ENCODE data around the gene KIAA1755.

Gene KIAA1755

DNA sequence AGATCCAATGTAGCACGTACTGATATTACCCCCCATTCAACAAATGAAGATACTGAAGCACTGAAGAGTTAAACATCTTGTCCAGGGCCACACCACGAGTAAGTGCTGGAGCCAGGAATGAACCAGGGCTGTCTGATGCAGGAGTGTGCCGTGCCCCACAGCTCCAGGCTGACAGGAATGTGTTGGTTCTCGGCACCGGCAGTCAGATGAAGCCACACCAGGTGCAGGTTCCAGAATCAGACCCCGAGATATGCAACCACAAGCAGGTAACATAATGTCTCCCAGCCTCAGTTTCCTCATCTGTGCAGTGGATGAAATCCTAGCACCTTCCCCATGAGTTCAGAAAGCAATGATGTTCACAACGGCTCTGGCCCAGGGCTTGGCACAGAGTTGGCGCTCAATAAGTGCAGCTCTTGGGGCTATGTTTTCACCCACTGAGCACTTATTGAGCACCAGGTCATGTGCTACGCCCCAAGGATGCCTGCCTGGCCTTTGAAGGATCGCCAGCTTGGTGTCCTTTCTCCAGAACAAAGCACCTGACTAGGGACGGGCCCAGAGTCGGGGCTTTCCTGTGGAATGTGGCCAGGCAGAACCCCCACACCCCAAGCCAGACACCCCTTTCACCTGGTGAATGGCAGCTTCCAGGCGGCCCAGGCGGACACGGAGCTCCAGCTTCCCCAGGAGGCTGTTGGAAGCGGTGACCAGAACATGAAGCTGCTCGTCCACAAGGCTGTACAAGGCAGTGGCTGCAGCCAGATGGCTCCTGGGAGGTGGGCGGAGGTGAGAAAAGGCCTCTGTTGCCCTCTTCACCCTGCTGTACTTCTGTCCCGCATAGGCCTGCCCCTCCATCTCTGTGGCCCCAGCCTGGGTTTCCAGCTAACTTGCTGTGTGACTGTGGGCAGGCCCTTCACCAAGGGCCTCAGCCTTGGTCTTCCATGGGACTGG, 41.3 kb downstream of the KIAA1755 start:
- DNase-seq (ENCODE audit: low read depth), result no peak

DNA sequence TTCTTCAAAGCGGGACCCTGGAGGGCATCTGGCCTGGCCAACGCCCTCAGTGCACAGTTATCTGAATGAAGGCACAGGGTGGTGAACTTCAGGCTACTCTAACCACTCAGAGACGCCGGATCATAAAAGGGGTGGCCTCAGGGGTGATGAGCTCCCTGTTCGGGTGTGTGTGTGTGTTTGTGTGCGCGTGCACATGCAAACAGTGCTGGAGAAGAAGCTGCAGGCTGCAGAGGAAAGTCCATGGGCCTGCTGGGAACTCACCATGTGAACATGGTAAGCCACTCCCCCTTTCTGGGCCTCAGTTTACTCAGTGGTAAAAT, 42.0 kb downstream of the KIAA1755 start:
- no peak for DNase-seq (ENCODE audit: low read depth)

DNA sequence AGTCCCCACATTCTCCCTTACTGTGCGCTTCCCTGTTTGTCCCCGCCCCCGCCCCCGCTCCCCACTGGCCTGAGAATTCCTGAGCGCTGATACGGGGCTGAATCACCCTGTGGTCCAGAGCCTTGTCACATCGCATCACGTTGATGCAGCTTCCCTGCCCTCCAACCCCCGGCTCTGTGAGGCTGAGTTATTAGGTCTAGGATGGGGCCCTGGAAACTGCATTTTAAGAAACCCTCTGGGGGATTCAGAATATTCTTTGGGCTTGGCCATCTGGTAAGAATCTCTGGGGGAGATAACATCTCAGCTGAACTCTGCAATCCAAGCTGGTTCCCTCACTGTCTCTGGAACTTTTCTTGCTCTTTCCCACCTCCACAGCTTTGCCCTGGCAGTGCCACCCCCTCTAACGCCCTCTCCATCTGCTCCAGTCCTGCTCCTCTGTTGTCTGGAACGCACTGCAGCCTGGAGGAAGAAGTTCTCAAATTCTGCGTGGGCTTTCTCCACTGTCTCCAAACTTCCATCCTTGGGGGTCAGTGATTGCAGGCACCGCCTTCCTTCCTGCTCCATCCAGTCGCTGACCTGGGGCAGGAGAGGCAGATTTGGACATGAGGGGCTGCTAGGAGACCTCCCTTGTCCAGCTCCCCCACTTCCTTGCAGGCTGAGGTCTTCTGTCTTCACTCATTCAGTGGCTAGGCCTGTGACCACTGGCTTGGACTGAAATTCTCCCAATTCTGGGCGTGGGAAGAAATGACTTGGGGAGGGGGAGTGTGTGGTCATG, 42.6 kb downstream of the KIAA1755 start:
- no peak for DNase-seq (ENCODE audit: low read depth)

DNA sequence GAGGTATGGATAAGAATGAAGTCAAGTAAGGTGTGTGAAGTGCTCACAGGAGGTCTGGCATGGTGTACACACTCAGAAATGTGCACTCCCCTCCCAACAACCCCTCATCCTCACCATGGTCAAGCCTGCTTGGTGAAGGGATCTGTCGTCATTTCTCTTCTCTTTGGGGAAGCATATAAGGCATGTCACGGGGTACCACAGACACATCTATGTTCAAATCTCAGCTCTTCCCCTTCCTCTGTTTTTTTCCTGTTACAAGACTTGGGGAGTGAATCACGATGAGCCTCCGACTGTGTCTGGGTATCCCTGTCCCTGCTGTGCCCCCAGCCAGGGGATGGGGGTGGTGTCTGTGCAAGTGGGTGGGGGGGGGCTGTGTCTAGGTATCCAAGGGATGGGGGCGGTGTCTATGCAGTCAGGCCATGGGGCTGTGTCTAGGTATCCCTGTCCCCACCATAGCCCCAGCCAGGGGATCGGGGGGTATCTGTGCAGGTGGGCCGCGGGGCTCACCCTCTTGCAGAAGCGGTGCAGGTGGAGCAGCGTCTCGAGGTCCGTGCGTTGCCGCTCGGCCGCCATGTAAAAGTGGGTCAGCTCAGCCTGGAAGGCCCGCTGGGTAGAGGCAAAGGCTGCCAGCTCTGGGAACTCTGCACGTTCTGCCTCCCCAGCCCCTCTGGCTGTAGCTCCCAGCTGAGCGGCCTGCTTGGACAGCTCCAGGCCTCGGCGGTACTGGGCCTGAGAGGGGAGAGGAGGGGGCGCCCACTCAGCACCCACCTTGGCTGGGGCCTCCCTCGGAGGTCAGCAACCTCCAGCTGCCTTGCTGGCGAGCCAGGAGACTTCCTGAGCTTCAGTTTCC, 43.6 kb downstream of the KIAA1755 start:
- DNase-seq (ENCODE audit: low read depth), result no peak

DNA sequence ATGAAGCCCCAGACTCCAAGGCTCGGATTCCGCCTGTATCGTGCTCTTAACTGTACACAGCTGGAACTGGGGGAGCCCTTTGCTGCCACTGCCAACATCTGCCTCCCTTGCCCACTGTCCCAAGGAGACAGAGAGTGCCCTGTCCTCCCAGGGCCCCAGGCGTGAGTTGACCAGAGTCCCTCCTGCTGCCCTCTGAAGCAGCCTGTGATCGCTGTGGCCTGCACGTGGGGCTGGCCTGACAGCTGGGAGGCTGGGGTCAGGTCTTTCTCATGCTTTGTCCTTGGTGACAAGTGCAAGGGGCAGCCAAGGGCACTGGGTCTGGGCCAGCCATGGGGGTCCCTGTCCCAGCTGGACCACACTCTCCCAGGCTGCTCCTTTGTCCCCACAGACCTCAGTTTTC, 44.3 kb downstream of the KIAA1755 start:
- DNase-seq (ENCODE audit: low read depth), result no peak

DNA sequence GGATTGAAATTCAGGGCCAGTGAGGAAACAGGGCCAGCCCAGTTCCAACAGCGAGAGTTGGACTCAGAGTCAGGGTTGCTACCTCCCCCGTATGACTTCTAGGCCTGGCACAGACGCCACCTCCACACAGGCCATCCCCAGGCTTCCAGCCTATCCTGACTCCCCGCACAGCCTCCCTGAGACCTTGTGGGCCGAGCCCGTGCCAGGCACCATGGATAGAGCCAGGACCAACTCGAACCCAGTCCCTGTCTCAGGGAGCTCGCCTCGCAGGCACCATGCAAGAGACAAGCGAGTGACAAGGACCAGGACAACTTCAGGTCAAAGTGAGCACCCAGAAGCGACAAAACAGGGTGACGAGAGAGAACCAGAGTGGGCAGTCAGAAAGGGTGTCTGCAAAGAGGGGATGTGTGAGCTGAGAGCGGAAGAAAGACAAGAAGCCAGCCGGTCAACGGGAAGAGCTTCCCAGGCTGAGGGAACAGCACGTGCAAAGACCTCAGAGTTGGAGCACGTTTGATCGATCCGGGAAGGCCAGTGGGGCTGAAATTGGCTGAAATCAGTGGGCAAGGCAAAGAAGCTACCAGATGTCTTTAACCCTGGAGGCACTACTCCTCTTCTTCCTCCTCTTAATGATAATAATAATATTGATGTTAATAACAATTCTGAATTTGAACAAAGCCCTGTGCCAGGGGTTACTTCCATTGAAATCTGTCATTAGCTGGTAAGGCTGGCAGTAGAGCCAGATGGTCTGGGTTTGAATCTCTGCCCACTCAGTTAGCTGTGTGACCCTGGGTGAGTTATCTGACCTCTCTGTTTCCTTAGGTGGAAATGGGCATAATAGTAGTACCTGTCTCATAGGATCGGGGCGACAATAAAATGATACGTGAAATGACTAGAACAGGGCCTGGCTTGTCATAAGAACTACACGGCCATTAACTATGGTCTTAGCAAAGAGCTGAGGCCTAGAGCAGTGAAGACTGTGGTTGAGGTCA, 45.0 kb downstream of the KIAA1755 start:
- DNase-seq (ENCODE audit: low read depth), result no peak

DNA sequence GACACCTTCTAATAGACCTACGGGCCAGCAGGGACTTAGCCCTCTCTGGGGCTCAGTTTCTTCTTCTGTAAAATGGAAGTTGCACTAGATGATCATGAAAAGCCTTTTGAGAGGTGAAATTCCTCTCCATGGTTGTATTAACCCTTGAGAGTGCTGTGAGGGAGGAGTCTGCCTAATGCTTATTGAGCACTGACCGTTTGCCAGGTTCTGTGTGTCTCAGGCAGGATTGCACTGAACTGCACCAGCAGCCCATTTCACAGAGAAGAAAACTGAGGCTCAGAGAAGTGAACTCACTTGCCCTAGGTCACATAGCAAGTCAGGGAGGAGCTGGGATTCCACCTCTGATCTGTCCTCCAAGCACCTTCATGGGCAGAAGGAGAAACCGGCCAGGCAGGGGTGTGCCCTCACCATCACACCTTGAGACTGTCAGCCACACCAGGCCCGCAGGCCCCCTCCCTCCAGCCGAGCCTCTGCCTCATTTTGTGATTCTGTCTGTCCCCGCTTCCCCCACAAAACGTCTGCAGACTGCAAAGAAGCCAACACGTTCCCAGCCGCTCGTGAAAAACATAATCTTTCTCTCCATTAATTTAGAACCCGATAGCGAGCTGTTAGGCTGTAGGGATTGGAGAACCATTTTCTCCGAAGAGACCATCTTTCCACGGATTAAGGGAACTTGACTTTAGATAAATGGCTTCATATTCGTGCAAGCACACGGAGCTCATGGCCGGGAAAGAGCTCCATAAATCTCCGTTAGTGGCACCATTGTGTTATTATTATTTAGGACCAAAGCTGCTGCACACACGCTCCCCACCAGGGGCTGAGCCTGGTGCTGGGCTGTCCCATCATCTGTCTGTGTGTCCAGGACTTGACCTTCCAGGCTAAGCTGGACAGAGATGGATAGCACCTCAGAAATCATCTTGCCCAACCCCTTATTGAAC, 46.0 kb downstream of the KIAA1755 start:
- DNase-seq (ENCODE audit: low read depth), result no peak

DNA sequence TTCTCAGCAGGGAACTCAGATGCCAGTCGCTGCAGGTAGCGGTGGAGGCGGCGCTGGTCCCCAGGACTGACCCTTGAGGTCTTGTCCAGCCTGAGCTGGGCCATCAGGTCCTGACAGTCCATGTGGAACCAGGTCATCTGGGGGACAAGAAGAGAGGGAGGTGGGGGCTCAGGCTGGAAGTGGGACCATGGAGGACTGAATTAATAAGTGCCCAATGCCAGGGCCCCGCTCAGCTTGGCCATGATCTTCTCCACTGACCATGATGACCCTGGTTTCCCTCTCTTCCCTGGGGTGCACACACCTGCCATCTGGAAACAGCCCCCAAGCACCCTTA, 47.0 kb downstream of the KIAA1755 start:
- no peak for DNase-seq (ENCODE audit: low read depth)

DNA sequence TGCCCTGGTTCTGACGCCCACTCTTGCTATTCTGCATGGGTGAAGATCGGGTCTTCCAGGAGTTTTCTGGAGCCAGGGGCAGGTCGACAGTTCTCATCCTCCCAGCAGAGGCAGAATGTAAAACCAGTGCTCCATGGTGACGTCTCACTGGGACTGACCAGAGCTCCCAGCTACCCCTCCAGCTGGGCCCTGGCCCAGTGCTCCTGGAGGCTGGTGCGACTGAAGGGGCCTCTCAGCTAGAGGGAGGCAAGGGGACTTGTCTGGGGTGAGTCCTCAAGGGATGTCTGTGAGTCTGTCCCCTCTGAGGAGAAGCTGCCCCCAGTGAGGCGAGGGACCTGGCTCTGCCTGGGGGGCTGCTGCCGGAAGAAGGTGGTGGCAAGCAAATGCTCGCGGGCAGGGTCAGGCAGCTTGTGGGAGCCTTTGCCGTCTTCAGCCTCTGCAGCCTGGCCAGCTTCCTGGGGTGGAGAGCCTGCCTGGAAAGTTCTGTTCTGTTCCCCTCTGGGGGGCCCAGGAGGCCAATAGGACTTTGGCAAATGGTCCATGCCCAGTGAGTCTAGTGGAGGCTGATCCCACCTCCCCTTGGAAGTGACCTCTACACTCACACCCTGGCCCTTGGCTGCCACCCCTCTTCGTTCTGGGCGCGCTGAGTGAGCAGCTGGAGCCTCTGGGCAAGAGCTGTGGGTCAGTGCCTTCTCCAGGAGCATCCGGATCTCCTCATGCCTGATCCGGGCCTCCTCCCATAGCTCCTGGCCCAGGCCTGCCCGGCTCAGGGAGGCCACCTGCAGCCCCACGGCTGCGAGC, 47.5 kb downstream of the KIAA1755 start:
- DNase-seq (ENCODE audit: low read depth), result no peak

DNA sequence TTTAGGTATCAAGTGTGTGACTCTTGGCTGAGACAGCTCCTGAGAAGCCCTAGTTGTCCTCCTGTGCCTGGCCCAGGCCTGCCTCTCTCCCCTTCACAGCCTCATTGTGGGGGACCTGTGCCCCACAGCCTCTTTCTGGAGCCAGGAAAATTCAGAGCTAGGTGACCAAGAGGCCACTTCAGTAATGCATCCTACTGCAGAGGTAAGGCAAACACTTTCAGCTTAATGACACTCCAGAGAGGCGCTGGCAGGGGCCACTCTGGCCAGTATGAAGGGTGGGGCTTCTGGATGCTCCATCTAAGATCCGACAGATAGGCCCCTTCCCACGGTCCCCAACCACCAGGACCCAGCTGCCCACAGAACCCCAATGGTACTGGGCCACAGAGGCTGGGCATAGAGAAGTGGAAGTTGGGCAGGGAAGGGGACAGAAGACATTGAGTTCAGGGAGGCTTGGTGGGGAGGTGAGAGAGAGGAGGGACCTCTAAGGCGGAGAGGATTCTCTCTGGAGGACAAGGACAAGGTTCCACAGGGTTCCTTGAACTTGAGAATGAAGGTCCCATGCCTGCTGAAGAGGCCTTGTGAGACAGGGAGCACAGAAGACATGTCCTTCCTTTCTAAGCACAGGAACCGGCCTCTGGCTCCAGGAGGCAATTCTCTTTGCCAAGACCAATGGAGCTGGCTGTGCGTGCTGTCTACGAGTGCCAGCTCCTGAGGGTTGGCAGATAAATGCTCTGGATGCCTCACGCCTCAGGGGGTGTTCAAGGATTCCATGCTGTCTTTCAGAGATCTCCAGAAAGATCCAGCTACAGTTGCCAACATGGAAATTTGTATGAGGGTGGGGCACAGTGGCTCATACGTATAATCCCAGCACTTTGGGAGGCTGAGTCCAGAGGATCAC, 49.1 kb downstream of the KIAA1755 start:
- no peak for DNase-seq (ENCODE audit: low read depth)

DNA sequence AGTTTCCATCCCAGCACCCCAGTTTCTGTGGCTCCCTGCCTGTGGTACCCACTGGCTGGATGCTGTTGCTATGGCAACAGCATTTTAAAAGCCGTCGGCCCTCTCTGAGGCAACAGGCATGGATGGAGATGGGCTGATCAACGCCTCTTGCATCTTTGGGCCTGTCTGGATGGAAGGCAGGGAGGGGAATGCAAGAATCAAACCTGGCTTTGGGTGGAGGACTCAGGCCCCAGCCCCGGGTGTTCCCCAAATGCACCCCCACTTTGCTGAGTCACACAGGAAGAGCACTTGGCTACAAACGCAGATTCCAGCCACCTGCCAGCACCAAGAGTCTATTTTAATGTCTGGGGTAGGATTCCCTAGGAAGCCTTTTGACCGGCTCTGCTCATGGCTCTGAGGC, 49.8 kb downstream of the KIAA1755 start:
- no peak for DNase-seq (ENCODE audit: low read depth)

DNA sequence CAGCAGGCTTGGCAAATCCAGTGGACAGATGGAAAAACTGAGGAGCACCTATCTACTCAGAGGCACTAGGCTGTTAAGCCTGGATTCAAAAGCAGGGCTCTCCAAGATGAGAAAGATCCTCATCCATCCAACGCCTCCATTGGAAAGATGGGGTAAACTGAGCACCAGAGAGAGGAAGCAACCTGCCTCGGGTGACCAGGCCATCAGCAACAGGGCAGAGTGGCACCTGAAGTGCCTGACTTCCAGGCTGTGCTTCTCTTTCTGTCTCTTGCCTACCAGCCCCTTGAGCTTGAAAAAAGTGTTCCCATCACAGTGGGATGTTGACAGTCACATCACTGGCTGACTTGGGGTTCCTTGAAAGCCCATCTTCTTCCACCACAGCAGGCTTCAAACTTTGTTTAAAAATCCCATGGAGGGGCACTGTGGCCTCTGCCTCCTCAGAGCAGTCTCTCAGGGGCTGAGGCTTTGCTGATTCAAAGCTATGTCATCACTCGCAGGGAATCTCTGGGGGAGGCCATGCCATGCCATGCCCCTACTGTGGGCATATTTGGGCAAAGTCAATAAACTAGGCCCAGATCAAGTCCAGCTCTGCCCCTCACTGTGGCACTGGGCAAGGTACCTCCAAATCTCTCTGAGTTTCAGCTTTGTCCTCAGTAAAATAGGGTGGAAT, 50.7 kb downstream of the KIAA1755 start:
- no peak for DNase-seq (ENCODE audit: low read depth)

DNA sequence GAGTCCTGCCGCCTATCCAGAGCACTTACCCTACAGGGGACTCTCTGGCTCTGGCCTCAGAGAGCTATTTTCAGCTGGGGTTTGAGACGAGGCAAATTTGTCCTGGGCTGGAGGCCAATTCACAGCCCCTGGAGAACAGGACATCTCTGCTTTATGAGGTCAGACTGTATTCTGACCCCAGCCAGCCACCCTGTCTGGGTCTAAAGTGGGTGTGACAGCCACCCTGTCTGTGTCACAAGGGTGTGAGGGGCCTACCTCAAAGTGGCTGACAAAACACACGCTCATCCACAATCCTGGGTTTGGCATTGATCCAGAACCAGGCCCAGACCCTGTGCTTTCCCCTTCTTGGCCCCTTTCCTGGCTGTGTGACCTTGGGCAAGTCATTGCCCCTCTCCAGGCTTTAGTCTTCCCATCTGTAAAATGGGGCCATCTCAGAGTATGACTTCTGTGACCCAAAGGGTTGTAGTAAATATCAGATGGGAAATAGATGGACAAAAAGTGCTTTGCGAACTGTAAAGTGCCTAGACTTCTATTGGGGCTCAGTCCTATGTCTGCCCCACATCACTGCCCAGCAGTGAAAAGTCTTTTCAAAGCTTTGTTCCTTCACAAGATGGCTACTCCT, 51.4 kb downstream of the KIAA1755 start:
- no peak for DNase-seq (ENCODE audit: low read depth)

DNA sequence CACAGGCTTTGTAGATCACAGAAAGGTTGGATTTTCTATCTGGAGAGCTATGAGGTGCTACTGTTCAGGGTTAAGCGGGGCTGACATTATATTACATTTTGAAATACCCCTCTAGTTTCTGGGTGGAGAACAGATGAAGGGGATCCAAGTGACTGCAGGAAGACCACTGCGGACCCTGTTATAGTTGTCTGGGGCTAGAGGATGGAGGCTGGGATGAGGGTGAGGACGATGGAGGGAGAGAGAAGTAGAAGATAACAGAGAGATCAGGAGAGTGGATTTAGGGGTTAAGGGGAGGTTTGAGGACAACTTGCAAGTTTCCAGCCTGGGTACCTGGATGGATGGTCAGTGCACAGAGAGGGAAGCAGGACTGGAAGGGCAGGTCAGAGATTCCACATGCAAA, 52.0 kb downstream of the KIAA1755 start:
- DNase-seq (ENCODE audit: low read depth), result no peak

DNA sequence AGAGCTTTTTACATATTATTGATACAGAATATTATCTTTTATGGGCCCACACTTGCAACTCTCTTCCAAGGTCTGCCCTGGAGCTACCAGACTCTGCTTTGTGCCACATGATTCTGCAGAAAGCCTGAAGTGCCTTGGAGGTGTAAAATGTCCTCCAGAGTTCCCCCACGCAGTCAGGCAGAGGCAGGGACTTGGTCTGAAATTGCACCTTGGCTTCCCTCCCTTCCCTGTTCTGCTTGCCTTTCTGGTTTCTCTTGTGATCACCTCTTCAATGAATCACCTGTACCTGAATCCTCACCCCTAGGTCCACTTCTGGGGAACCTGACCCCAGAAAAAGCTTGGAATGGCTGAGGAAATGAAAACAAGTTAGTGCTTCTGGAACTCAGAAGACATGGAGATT, 52.4 kb downstream of the KIAA1755 start:
- no peak for DNase-seq (ENCODE audit: low read depth)

DNA sequence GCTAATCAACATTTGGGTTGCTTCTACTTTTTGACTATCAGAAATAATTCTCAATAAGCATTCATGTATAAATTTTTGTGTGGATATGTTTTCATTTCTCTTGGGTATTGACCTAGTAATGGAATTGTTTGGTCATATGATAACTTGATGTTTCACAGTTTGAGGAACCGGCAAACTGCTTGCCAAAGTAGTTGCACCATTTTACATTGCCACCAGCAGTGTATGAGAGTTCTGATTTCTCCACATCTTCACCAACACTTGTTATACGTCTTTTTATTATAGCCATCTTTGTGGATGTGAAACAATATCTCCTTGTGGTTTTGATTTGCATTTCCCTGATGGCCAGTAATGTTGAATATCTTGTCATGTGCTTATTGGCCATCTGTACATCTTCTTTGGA, 52.9 kb downstream of the KIAA1755 start:
- DNase-seq (ENCODE audit: low read depth), result no peak

DNA sequence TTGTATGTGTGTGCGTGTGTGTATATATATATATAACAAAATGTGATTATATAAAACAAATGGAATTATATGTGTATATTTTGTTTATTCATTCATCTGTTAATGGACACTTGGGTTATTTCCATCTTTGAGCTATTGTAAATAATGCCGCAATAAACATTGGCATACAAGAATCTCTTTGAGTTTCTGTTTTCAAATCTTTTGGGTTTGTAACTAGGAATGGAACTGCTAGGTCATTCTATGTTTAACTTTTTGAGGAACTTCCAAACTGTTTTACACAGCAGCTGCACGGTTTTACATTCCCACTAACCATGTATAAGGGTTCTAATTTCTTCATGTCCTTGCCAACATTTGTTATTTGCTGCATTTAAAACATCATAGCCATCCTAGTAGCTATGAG, 55.5 kb downstream of the KIAA1755 start:
- DNase-seq (ENCODE audit: low read depth), result no peak
